Osteocyte (in vitro differentiated cells): Measurements from ENCODE around the gene IPO9. TPM values are rescaled to one million over a fixed set of nuclear protein-coding genes. Genes with fewer than 3 reads are reported as not detected.

Source experiments
- DNase-seq: peaks from one replicate; pipeline ENCODE4 v3.0.0; 2021; ENCODE audit warnings: mixed read lengths; ENCODE audit not compliant: unreplicated experiment; ENCODE audit errors: extremely low spot score
- H3K27ac Mint-ChIP-seq: one replicate; pipeline ENCODE4 v1.8.0; 2021; ENCODE audit warnings: mild to moderate bottlenecking, mixed read lengths; ENCODE audit not compliant: unreplicated experiment
- H3K27me3 Mint-ChIP-seq: one replicate; pipeline ENCODE4 v1.8.0; 2021; ENCODE audit warnings: mixed read lengths; ENCODE audit not compliant: unreplicated experiment
- H3K36me3 Mint-ChIP-seq: one replicate; pipeline ENCODE4 v1.8.0; 2021; ENCODE audit warnings: mixed read lengths; ENCODE audit not compliant: unreplicated experiment
- H3K4me1 Mint-ChIP-seq: one replicate; pipeline ENCODE4 v1.8.0; 2021; ENCODE audit warnings: mixed read lengths; ENCODE audit not compliant: unreplicated experiment
- H3K4me3 Mint-ChIP-seq: one replicate; pipeline ENCODE4 v1.8.0; 2021; ENCODE audit warnings: mild to moderate bottlenecking, moderate library complexity, mixed read lengths; ENCODE audit not compliant: unreplicated experiment
- H3K9me3 Mint-ChIP-seq: one replicate; pipeline ENCODE4 v1.8.0; 2021; ENCODE audit warnings: mixed read lengths; ENCODE audit not compliant: unreplicated experiment
- total RNA-seq: library from RNA; stranded (reverse); gene quantifications from 2 replicates; pipeline ENCODE4 v1.2.1, GENCODE V29; 2021
- TF ChIP-seq, protein P1 (sequence below): fragments of 200-600 bp; sonication (generic); IDR thresholded peaks from 2 replicates; pipeline ENCODE4 v1.5.0; 2021; ENCODE audit warnings: antibody characterized with exemption, mild to moderate bottlenecking, moderate library complexity

The IPO9 gene
- total RNA-seq, 1 donor from 2014 or later, result 65.0 TPM

DNA sequence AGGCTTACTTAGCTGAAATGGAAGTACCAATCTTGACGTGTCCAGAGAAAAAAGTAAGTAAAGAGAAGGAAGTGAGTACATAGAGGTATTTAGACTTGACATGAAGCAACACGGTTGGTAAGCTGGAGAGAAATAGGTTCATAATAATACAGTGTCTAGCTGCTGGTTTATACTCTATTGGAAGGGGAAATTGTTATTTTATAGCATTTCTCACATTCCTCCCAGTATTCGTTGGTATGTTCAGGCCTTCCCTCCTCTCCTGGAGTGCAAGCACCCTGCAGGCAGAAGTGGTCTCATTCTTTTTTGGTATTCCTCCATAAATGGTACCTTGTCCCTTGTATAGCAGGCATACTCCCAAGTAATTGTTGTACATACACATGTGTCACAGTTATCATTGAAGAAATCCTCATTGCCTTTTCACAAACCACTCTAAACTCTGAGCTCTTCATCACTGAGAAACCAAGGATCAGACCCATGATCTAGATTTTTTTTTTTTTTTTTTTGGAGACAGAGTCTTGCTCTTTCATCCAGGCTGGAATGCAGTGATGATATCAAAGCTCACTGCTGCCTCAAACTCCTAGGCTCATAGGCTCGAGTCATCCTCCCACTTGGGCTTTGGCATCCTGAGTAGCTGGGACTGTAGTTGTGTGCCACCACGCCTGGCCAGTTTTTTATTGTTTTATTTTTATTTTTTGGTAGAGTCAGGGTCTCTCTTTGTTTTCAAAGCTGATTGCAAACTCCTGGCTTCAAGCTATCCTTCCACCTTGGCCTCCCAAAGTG, 9.8 kb upstream of the IPO9 start:
- H3K27ac Mint-ChIP-seq, result peak overlapping the region; percentile 54
- TF ChIP-seq, protein P1, sequence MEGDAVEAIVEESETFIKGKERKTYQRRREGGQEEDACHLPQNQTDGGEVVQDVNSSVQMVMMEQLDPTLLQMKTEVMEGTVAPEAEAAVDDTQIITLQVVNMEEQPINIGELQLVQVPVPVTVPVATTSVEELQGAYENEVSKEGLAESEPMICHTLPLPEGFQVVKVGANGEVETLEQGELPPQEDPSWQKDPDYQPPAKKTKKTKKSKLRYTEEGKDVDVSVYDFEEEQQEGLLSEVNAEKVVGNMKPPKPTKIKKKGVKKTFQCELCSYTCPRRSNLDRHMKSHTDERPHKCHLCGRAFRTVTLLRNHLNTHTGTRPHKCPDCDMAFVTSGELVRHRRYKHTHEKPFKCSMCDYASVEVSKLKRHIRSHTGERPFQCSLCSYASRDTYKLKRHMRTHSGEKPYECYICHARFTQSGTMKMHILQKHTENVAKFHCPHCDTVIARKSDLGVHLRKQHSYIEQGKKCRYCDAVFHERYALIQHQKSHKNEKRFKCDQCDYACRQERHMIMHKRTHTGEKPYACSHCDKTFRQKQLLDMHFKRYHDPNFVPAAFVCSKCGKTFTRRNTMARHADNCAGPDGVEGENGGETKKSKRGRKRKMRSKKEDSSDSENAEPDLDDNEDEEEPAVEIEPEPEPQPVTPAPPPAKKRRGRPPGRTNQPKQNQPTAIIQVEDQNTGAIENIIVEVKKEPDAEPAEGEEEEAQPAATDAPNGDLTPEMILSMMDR, result no peak
- no peak overlapping the region for H3K4me3 Mint-ChIP-seq
- no peak for DNase-seq
- H3K4me1 Mint-ChIP-seq, result peaks cover 8% of the 10 kb centered on the region
- no peaks in the 10 kb centered on the region for H3K9me3 Mint-ChIP-seq
- peaks cover 72% of the 10 kb centered on the region for H3K36me3 Mint-ChIP-seq
- H3K27me3 Mint-ChIP-seq, result no peaks in the 10 kb centered on the region

DNA sequence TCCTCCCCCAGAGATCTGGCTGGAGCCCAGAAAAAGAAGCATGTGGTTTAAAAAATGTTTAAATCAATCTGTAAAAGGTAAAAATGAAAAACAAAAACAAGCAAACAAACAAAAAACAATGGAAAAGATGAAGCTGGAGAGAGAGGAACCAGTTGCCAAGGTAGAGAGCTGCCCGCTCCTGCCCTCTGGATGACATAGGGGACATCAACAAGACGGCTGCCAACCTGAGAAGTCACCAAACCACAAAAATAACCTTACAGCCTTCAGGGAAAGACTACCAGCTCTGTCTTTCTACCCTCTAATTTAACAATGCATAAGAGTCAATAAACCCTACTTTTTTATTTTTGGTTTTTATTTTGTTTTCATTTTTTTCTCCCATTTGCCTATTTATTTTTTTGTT, 8.5 kb upstream of the IPO9 start:
- H3K27ac Mint-ChIP-seq, result peak overlapping the region; percentile 35
- H3K27me3 Mint-ChIP-seq, result no peaks in the 10 kb centered on the region
- H3K4me1 Mint-ChIP-seq, result peaks cover 16% of the 10 kb centered on the region
- TF ChIP-seq, protein P1, result no peak
- no peaks in the 10 kb centered on the region for H3K9me3 Mint-ChIP-seq
- no peak overlapping the region for H3K4me3 Mint-ChIP-seq
- no peak for DNase-seq
- peaks cover 68% of the 10 kb centered on the region for H3K36me3 Mint-ChIP-seq

DNA sequence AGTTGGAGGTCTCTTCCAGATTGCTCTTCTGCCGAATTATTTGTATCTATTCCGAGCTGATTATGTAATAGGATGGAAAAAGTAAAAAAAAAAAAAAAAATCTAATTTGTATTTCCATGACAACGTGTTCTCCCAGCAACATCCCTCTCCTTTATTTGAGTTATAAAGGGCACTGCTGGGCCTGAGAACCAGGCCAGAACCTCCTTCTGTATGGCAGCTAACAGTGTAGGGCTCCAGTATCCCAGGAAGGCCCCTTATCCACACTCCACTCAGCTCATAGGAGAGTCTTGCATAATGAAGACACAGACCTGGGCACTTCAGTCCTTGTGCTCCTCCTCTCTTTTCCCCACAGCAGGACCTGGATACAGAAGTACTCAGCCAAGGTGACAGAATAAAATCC, 3.7 kb upstream of the IPO9 start:
- H3K4me3 Mint-ChIP-seq, result no peak overlapping the region
- H3K9me3 Mint-ChIP-seq, result no peaks in the 10 kb centered on the region
- peaks cover 32% of the 10 kb centered on the region for H3K36me3 Mint-ChIP-seq
- TF ChIP-seq, protein P1, result no peak
- peaks cover 50% of the 10 kb centered on the region for H3K4me1 Mint-ChIP-seq
- peak overlapping the region; percentile 77 for H3K27ac Mint-ChIP-seq
- DNase-seq, result no peak
- no peaks in the 10 kb centered on the region for H3K27me3 Mint-ChIP-seq

DNA sequence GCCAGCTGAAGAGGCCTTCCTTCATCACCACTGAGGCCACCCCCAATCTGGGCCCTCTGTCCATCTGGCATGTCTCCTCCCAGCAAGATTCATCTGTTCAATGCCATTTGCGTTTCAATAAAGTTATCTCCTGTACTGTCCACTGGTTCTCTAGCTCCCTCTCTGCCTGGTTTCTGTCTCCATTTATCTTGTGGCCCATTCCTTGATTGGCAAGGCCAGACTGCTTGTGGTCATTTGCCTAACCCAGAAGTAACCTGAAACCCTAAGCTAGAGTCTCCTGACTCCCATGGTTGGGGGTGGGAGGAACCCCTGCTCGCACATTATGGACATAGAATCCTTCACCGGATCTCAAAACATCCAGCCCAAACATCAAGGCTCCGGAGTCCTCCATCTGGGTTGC, 2.1 kb upstream of the IPO9 start:
- peaks cover 65% of the 10 kb centered on the region for H3K4me1 Mint-ChIP-seq
- H3K4me3 Mint-ChIP-seq, result no peak overlapping the region

More for the DNA sequence above, 2.1 kb upstream of the IPO9 start:
- DNase-seq, result no peak
- Mint-ChIP-seq H3K27ac (peak overlapping the region; percentile 77), H3K9me3 (no peaks in the 10 kb centered on the region), H3K36me3 (peaks cover 18% of the 10 kb centered on the region), H3K27me3 (no peaks in the 10 kb centered on the region)
- TF ChIP-seq, protein P1, result no peak
